ENCODE measurements around the gene UQCC2.
A peak's percentile ranks its signal among the peaks of the same experiment; 100 is the strongest.

Gene UQCC2

GRCh38 chr6:33705268-33705885 is 6.1 kb downstream of the UQCC2 start:
- no peak for TF ChIP-seq CTCF (IDR thresholded peaks at IDR 0.05; ENCODE audit: extremely low read depth, missing control alignments)

GRCh38 chr6:33704215-33705066 is 7.1 kb downstream of the UQCC2 start:
- no peak for TF ChIP-seq CTCF (IDR thresholded peaks at IDR 0.05; ENCODE audit: extremely low read depth, missing control alignments)
- DNase-seq (ENCODE audit: low spot score), result no peak

More at GRCh38 chr6:33705268-33705885, 6.1 kb downstream of the UQCC2 start:
- DNase-seq (ENCODE audit: low spot score), result no peak

GRCh38 chr6:33702345-33702977 is 9.0 kb downstream of the UQCC2 start:
- no peak for DNase-seq (ENCODE audit: low spot score)
- no peak for TF ChIP-seq CTCF (IDR thresholded peaks at IDR 0.05; ENCODE audit: extremely low read depth, missing control alignments)

GRCh38 chr6:33700391-33701050 is 11.0 kb downstream of the UQCC2 start:
- peak; percentile 71 for DNase-seq (ENCODE audit: low spot score)
- TF ChIP-seq CTCF (IDR thresholded peaks at IDR 0.05; ENCODE audit: extremely low read depth, missing control alignments), result peak; percentile 82

- TF ChIP-seq CTCF (IDR thresholded peaks at IDR 0.05; ENCODE audit: extremely low read depth, missing control alignments), result no peak
- no peak for DNase-seq (ENCODE audit: low spot score)
Measured at GRCh38 chr6:33699739-33700138, 11.8 kb downstream of the UQCC2 start.

GRCh38 chr6:33699131-33699530 is 12.4 kb downstream of the UQCC2 start:
- no peak for TF ChIP-seq CTCF (IDR thresholded peaks at IDR 0.05; ENCODE audit: extremely low read depth, missing control alignments)
- DNase-seq (ENCODE audit: low spot score), result no peak
